ENCODE measurements around the gene BCAS3.

DNA sequence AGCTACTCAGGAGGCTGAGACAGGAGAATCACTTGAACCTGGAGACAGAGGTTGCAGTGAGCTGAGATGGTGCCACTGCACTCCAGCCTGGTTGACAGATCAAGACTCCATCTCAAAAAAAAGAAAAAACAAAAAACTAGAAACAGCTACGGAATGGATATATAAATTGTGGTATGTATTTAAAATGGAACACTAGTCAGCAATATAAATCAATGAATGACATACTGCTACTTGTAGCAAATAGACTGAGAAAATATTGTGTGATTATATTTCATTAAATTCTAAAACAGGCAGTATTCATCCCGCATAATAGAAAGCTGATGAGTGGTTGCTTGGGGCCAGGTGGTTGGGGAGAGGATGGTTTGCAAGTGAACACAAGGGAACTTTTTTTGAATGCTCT lies 261.7 kb downstream of the BCAS3 start:
- TF ChIP-seq, protein P1, sequence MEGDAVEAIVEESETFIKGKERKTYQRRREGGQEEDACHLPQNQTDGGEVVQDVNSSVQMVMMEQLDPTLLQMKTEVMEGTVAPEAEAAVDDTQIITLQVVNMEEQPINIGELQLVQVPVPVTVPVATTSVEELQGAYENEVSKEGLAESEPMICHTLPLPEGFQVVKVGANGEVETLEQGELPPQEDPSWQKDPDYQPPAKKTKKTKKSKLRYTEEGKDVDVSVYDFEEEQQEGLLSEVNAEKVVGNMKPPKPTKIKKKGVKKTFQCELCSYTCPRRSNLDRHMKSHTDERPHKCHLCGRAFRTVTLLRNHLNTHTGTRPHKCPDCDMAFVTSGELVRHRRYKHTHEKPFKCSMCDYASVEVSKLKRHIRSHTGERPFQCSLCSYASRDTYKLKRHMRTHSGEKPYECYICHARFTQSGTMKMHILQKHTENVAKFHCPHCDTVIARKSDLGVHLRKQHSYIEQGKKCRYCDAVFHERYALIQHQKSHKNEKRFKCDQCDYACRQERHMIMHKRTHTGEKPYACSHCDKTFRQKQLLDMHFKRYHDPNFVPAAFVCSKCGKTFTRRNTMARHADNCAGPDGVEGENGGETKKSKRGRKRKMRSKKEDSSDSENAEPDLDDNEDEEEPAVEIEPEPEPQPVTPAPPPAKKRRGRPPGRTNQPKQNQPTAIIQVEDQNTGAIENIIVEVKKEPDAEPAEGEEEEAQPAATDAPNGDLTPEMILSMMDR (IDR thresholded peaks at IDR 0.05), result no peak
- TF ChIP-seq POLR2A (IDR thresholded peaks at IDR 0.05), result no peak
